ENCODE measurements around the gene NDUFB4.
"Not testable (repeated sequence)": the region's sequence is repeated elsewhere in the genome, so short reads cannot be mapped to it uniquely, and the experiment has no call there.

Gene NDUFB4

DNA sequence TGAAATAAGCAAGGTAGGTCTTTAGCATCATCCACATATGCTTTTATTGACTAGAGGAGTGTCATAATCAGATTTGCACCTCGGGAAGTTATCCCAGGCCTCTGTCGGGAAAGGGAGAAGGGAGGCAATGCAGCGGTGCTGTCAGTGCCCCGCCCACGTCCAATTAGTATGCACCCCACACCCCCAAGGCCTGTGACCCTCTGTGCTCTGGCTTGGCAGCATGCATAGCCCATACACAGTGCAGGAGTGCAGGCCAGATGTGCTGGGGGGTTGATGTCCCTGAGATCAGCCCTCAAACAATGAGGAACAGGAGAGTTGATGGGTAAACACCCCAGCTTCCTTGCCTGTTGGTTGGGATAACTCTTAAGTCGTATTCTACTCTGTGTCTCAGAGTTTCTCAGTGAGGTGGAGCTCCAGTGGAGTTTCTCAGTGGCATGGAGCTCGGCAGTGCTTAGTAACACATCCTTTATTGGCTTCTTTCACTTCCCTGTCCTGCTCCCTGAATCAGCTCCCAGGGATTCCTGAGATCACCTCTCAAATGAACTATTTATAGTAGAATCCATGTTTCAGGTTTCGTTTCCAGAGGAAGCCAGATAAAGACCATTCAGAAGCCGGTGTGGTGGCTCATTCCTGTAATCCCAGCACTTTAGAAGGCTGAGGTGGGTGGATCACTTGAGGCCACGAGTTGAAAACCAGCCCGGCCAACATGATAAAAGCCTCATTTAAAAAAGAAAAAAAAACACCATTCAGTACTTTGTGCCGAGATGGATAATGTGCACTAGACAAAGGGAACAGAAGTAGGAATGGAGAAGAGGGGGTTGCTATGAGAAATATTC, 26.7 kb upstream of the NDUFB4 start:
- no peak for DNase-seq (ENCODE audit: low read depth in 2 of 3, low spot score in 2 of 3)

DNA sequence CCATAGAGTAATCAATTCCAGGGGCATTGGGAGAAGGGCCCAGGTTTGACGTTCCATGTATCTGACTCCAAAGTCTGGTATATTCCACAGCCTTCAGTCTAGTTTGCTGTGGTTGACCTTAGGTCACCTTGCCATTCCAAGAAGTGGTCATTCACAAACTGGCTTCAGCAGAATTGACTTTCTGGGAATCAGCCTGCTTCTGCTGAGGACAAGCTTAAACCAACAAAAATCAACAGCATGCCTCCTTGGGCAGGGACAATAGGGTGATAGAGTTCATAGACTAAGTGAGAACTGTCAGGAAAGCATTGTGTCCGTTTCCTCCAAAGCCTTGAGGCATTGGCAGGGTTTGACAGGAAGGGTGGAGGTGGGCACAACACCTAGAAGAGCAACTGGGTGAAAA, 24.1 kb upstream of the NDUFB4 start:
- DNase-seq (ENCODE audit: low read depth in 2 of 3, low spot score in 2 of 3), result no peak

DNA sequence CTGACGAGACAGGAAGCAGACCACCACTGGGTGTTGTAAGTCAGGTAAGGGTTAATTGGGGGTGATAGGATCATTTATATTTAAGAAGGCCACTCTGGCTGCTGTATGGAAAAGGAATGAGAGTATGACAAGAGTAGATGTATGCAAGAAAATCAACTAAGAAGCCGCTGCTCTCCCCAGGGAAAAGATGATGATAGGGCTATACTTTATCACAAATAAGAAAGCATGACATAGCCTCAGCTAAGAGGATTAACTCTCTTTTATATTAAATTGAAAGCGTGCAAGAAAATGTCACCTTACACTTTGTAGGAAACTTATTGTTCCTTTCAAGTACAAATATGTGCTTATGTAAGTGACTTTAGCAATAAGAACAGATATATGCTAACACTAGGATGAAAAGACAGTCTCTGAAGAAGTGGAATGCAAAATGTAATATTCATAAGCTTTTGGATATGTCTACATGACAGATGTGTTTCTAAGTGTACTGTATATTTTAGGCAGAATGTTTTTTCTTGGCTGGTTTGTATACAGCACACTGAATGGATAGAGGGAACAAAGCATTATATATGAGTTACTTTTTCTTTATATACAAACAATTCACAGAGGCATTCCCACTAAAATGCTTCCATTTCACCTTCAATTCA, 8.7 kb upstream of the NDUFB4 start:
- no peak for DNase-seq (ENCODE audit: low read depth in 2 of 3, low spot score in 2 of 3)

DNA sequence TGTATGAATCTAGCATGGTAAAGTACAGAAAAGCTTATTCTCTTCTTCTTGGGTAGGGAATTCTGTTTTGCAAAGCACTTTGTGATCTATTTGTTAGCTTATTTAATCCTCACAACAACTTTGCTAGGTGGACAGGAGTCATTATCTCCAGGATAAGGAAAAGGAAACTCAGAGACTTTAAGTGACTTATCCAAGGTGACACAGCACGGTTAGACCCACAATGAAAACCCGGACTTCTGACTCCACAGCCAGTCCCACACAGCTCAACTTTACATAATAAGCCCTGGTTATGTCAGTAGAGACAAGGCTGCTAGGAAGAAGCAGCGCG, 384 bp upstream of the NDUFB4 start:
- DNase-seq (ENCODE audit: low read depth in 2 of 3, low spot score in 2 of 3), result no peak

DNA sequence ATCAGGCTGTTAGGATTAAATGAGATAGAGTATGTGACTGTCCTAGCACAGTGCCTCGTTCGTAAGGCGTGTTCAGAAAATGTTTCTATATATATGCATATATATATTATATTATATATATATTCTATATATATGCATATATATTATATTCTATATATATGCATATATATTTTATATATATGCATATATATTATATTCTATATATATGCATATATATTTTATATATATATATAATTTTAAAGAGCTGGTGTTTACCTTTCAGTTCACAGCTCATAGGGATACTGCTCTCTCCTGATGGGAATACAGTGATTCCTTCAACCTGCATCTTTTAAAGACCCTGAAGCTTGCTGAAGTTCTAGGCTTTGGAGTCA, 702 bp downstream of the NDUFB4 start:
- DNase-seq (ENCODE audit: low read depth in 2 of 3, low spot score in 2 of 3), result no peak

DNA sequence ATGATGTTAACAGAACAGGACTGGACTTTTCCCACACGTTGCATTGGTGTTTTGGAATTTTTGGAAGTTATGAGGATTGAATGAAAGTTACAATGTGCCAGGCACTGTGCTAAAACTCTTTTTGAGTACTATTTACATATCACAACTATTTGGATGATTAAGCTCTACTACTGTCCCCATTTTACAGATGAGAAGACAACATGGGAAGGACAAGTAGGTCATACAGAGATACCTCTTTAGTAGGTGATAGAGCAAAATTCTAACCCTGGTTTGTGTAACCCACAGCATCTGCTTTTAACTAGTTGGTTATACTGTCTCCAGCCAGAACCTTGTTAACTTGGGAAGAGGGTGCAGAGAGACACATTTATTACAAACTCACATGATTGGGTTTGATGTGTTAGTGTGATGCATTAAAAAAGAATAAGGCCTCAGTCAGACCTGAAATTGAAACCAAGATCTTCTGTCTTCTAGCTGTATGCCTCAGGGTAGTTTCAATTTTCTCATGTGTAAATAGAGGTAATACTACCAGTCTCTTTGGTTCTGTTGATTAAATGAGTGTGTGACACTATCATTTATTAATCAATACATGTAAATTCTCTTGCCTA, 1.4 kb downstream of the NDUFB4 start:
- DNase-seq (ENCODE audit: low read depth in 2 of 3, low spot score in 2 of 3), result no peak

DNA sequence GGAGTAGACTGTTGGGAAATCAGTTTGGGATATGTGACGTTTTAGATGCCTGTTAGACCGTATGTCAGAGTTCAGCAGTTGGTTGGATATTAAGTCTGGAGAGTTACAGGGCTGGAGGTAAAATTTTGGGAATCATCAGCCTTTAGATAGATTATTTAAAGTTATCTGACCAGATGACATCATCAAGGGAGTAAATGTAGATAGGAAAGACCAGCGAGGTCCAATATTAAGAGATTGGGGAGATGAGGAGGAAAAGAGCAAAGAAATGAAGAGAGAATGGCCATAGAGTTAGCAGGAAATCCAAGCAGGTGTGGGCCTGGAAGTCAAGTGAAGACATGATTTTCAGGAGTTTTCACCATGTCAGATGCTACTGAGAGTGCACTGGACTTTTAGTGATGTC, 3.1 kb downstream of the NDUFB4 start:
- DNase-seq (ENCODE audit: low read depth in 2 of 3, low spot score in 2 of 3), result no peak

DNA sequence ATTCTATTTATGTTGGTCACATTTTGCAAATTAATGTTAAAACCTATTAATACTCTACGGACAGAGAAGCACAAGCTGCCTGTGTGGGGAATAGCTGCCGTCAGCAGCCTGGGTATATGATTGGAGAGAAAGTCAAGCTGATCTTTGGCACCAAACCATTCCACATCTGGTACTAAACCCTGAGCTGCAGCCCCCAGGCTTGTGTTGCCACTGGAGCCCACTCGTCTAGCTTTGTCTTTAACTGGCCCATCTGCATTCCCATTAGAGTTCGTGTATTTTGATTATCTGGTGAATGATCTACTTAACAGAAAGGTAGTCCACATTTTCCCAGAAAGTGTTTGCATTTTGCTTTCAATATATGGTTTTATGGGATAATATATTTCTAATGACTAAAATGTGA, 5.4 kb downstream of the NDUFB4 start:
- DNase-seq (ENCODE audit: low read depth in 2 of 3, low spot score in 2 of 3), result no peak

DNA sequence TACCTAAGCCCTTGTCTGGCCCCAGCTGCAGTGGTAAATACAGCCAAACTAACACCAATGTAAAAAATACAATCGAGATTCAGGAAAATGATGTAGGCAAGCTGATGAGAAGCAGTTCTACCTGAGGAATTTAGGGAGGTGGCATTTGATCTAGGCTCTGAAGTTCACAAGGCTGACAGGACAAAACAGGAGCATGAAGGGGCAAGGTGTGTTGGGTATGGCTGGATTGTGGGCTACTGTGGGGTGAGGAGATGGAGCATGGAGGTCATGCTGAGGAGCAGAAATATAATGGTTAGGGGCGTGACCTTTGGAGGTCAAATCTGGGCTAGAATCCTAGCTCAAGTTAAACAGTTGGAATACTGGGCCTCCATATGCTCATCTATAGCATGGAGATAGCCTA, 6.5 kb downstream of the NDUFB4 start:
- no peak for DNase-seq (ENCODE audit: low read depth in 2 of 3, low spot score in 2 of 3)

DNA sequence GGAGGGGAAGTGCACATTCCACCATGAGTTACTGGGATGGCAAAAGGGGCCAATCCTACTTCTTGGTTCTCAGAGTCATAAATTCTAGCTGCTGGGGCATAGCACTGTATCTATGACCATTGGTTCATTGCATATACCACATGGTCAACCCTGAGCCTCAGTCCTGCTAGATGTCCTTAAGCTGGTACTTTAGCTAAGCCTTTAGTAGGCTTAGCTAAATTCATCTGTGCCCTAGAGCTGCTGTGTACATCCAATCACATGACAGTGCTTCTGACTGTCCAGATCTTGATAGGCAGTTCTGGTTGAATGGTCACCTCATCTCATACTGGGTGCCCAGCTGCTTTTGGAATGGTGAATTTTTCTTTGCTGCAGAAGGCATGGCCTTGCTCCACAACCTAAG, 8.2 kb downstream of the NDUFB4 start:
- no peak for DNase-seq (ENCODE audit: low read depth in 2 of 3, low spot score in 2 of 3)

DNA sequence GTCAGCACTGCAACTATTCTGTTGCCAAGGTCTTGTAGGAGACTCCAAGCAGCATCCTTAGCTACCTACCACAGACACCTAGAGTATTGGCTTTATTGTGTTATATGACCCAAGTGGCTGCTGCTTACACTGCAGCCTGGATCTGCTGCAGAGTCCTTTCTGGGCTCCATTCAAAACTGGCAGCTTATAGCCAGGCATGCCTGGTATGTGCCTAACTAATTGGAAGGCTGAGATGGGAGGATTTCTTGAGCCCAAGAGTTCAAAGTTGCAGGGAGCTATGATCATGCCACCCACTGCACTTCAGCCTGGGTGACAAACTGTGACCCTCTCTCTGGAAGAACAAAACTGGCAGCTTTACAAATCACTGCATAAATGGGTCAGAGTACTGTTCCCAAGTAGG, 8.6 kb downstream of the NDUFB4 start:
- DNase-seq (ENCODE audit: low read depth in 2 of 3, low spot score in 2 of 3), result no peak

DNA sequence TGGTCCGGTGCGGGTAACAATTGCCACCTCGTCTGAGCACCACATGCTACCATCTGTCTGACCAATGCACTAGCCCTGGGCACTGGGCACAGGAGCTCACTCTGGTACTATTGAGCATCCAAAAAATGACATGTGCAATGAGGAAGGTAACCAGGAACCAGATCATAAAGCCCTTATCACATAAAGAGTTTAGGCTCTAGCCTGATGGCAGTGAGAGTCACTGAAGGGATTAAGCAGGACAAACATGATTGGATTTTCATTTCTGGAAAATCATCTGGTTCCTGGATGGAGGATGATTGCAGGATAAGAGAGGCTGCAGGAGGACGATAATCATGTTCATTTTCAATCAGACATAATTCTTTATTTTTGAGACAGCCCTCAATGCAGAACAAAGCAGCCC, 12.4 kb downstream of the NDUFB4 start:
- no peak for DNase-seq (ENCODE audit: low read depth in 2 of 3, low spot score in 2 of 3)

DNA sequence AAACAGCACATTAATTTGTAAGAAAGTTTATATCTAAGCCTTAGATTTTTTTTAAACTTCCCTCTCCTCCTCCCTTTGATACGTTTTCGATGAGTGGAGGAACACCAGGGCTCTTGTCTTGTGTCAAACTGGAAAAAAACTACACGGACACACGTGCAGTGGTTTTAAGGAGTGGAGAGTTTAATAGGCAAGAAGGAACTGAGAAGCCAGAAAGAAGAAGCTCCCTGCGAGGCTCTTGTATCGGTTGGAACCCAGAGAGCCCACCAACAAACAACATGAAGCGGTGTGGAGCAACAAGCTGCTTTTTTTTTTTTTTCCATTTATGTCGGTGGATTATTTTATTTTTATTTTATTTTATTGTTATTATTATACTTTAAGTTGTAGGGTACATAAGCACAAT, 18.6 kb downstream of the NDUFB4 start:
- no peak for DNase-seq (ENCODE audit: low read depth in 2 of 3, low spot score in 2 of 3)

DNA sequence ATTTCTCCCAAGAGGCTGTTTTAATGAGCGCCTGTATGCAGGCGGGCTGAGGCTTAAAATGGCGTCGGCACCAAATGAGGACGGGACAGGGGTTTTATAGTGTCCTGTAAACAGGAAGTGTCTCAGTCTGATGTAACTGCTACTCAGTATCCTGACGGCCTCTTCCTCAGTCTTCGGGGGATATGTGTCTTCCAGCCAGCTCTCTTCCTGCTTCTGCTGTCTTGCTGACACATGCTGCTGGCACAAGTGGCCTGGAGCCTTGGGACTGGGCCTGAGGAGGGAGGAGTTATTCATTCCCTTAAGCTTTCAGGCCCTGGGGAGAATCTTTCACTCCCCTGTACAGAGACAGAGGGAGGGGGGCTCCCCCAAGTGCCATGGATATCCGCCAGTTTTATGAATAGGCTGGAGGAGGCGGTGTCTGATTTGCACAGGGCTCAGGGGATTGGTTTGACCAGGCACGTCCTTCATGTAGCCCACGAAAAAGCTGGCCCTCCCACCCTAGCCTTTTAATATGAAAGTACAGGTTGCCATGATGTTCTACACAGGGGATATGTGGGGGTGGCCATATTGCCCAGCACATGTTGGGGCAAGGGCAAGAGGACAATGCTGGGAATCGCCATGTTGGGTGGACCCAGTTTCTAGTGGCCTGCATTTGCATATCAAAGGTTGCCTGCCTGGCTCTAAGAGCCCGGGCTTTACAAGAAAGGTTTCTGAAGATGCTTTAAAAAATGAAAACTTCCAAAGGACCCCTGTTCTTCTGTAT, 19.9 kb downstream of the NDUFB4 start:
- DNase-seq (ENCODE audit: low read depth in 2 of 3, low spot score in 2 of 3), result no peak

DNA sequence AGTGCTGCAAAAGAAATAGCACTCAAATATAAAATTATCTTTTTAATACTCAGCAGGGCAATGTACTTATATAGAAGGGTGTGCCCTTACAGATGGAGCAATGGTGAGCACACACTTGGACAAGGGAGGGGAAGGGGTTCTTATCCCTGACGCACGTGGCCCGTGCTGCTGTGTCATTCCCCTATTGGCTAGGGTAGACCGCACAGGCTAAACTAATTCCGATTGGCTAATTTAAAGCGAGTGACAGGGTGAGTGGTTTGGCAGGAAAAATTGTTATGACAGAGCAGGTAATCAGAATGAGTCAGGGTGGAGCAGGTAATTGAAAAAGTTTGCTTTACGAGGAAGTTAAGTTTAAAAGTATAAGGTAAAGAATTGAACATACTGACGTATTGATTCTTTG, 20.6 kb downstream of the NDUFB4 start:
- DNase-seq (ENCODE audit: low read depth in 2 of 3, low spot score in 2 of 3), result not testable (repeated sequence)

DNA sequence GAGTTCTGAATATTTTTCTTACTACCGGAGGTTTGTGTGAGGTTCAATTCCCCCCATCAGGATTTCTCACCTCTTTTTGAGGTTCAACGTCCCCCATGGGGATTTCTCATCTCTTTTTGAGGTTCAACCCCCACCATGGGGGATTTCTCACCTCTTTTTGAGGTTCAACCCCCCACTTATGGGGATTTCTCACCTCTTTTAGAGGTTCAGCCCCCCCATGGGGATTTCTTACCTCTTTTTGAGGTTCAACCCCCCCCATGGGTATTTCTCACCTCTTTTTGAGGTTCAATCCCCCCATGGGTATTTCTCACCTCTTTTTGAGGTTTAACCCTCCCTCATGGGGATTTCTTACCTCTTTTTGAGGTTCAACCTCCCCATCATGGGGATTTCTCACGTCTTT, 26.3 kb downstream of the NDUFB4 start:
- no peak for DNase-seq (ENCODE audit: low read depth in 2 of 3, low spot score in 2 of 3)

DNA sequence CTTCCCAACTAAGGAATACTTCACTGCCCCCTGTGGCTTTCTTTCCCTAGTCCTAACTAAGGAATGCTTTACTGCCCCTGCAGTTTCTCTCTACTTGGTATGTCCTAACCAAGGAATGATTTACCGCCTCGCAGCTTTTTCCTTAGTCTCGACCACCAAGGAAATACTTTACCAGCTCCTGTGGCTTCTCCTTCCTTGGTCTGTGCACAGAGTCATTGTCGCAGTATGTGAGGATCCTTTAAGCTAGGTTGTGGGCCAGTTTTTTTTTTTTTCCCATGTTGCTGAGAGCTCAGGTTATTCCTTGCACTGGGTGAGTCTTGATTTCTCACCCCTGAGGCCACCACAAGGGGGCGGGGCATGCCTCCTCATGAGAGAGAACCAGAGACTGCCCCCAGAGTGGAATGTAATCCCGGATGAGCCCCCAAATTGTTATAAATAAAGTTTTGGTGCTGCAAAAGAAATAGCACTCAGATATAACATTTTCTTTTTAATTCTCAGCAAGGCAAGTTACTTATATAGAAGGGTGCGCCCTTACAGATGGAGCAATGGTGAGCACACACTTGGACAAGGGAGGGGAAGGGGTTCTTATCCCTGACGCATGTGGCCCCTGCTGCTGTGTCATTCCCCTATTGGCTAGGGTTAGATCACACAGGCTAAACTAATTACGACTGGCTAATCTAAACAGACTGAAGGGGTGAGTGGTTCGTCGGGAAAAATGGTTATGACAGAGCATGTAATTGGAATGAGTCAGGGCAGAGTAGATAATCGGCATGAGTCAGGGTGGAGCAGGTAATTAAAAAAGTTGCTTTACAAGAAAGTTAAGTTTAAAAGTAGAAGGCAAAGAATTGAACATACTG, 27.0 kb downstream of the NDUFB4 start:
- no peak for DNase-seq (ENCODE audit: low read depth in 2 of 3, low spot score in 2 of 3)

DNA sequence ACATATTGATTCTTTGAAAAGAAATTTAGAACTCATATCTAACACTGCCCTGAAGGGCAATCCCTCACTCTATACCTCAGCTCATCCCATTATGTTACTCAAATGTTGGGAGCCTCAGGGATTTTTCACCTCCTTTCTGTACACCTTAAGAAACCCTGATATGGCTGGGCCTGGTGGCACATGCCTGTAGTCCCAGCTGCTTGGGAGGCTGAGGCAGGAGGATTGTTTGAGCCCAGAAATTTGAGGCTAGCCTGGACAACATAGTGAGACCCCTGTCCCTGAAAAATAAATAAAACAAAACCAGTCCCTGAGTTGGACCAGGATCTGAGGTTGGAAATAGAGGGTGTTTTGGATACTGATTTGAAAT, 27.6 kb downstream of the NDUFB4 start:
- no peak for DNase-seq (ENCODE audit: low read depth in 2 of 3, low spot score in 2 of 3)

DNA sequence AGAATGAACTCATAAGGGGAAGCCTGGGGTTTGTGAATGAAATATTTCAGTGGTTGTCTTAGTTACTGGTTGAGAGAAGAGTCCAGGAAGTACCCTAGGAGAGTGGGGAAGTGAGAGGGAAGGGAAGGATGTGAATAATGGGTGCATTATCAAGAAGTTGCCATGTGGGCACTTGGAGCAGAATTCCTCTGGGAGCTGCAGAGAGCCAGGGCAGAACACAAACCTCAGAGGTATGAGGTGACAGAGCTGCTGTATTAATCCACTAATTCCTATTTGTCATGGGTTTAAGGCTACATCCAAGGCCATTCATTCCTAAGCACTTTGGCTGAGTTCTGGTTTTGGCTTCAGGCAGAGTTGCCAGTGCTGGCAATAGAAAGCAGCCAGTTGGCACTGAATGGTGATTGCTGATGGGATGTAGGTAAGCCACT, 29.0 kb downstream of the NDUFB4 start:
- no peak for DNase-seq (ENCODE audit: low read depth in 2 of 3, low spot score in 2 of 3)

DNA sequence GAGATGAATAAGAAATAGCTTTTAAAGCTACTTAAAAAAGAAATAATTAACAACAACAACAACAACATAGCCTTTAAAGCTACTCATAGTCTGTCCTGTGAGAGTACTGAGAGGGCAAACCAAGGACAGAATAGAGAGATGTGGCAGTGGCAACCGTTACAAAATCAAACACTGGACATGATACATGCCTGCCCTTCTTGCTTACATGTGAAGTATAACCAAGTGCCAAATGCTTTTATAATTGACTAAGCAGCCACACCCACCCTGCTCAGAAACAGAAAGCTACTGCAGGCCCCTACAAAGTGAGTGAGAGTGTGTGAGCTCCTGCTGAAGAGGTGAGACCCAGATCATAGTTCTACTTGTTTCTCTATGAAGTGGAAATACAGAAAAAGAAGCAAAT, 38.4 kb downstream of the NDUFB4 start:
- DNase-seq (ENCODE audit: low read depth in 2 of 3, low spot score in 2 of 3), result no peak

DNA sequence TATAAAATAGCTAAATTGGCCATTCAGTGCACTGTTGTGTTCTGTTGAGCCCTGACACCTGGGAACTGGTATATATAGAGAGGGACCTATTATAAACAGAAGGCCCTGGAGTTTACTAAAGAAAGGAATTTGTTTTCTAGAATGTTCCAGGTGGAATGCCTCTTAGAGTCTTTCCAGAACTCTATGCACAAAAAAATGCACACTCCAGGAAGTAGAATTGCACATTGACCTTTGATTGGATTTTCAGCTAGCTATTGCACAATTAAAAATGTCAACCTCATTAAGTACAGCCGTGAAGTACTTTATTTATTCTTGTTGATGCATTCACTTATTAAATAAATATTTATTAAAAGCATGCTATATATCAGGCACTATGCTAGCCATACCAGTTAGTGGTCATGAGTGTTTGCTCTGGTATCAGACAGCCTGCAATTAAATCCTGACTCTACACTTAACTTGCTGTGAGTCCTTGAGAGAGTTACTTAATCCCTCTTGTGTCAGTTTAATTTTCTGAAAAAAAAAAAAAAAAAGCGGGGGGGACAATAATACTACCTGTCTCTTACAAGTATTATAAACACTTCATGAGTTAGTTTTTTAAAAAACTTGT, 40.8 kb downstream of the NDUFB4 start:
- no peak for DNase-seq (ENCODE audit: low read depth in 2 of 3, low spot score in 2 of 3)

All from activated CD8-positive, alpha-beta memory T cell treated with anti-CD3 and anti-CD28 coated beads for 48 hours (primary cell).